HepG2 (cell line): Measurements from ENCODE around the gene DMKN. TPM values are rescaled to one million over a fixed set of nuclear protein-coding genes. Genes with fewer than 3 reads are reported as not detected.

Source experiments
- ASH2L ChIP-seq: fragments of 300-600, 200-600 bp; sonication (generic); IDR thresholded peaks from 2 replicates; pipeline ENCODE4 v1.7.0; 2017; ENCODE audit warnings: low read depth, mild to moderate bottlenecking, moderate library complexity, mixed read lengths, low read length; ENCODE audit not compliant: insufficient read length
- LCORL ChIP-seq, 2 experiments: fragments of 450-650 bp in 1 of 2; sonication (generic) in 1 of 2; formaldehyde crosslinking in 1 of 2; IDR thresholded peaks; 2 replicates each; pipeline versions ENCODE4 v1.5.0 to v1.6.1; 2017 to 2020; ENCODE audit warnings: antibody characterized with exemption in 1 of 2, missing genetic modification reagents in 1 of 2
- RARA ChIP-seq: IDR thresholded peaks from 2 replicates; pipeline ENCODE4 v1.6.1; 2016; ENCODE audit warnings: missing genetic modification reagents, missing compliant biosample characterization
- RCOR2 ChIP-seq: IDR thresholded peaks from 2 replicates; pipeline ENCODE4 v1.6.1; 2016; ENCODE audit warnings: missing biosample characterization, missing genetic modification reagents
- SMARCC2 ChIP-seq: fragments of 450-650 bp; IDR thresholded peaks from 2 replicates; pipeline ENCODE4 v1.6.1; 2017; ENCODE audit warnings: antibody characterized with exemption, mild to moderate bottlenecking
- SPEN ChIP-seq: sonication (generic); formaldehyde crosslinking; IDR thresholded peaks from 2 replicates; pipeline ENCODE4 v1.5.1; 2020; ENCODE audit warnings: low read depth, mild to moderate bottlenecking, missing genetic modification reagents
- STAG1 ChIP-seq: sonication (generic); formaldehyde crosslinking; IDR thresholded peaks from 2 replicates; pipeline ENCODE4 v1.4.0; 2020; ENCODE audit warnings: missing genetic modification reagents
- TMF1 ChIP-seq: sonication (generic); formaldehyde crosslinking; IDR thresholded peaks from 2 replicates; pipeline ENCODE4 v1.8.1; 2022; ENCODE audit warnings: low read depth, missing genetic modification reagents
- ZFYVE20 ChIP-seq: sonication (generic); formaldehyde crosslinking; IDR thresholded peaks from 2 replicates; pipeline ENCODE4 v1.8.0; 2023; ENCODE audit warnings: low read depth, mild to moderate bottlenecking, moderate library complexity, missing genetic modification reagents, borderline replicate concordance
- ZNF124 ChIP-seq: sonication (generic); formaldehyde crosslinking; IDR thresholded peaks from 2 replicates; pipeline ENCODE4 v1.4.0; 2020; ENCODE audit warnings: missing genetic modification reagents
- polyA plus RNA-seq, 8 experiments: library from polyadenylated mRNA; depleted of rRNA in 3 of 8; stranded (reverse) in 7 of 8; unstranded in 1 of 8; fragments of >200 nt; fragmentation: Illumina TruSeq in 4 of 8; extraction: Trizol in 4 of 8; gene quantifications; 2 replicates each; pipeline versions ENCODE4 v1.2.1 to v1.2.3, GENCODE V29; 2011 to 2016; ENCODE audit warnings: low read depth in 4 of 8, missing spikeins in 1 of 8, mixed read lengths in 1 of 8; ENCODE audit not compliant: insufficient read depth in 1 of 8
- total RNA-seq, 5 experiments: library from RNA; depleted of rRNA; stranded (reverse); fragments of >200 nt; fragmentation: Illumina TruSeq; extraction: Trizol; gene quantifications; 2 replicates each; pipeline ENCODE4 v1.2.3, GENCODE V29; 2016; ENCODE audit warnings: low read depth in 1 of 5
- TF ChIP-seq, protein P1 (sequence below): fragments of 450-650 bp; IDR thresholded peaks from 2 replicates; pipeline ENCODE4 v1.6.1; 2017; ENCODE audit warnings: mild to moderate bottlenecking
- TF ChIP-seq, protein P2 (sequence below): sonication (generic); formaldehyde crosslinking; IDR thresholded peaks from 2 replicates; pipeline ENCODE4 v1.4.0; 2020; ENCODE audit warnings: mild to moderate bottlenecking, missing genetic modification reagents, borderline replicate concordance
- TF ChIP-seq, protein P3 (sequence below): sonication (generic); formaldehyde crosslinking; IDR thresholded peaks from 2 replicates; pipeline ENCODE4 v1.4.0; 2020; ENCODE audit warnings: missing genetic modification reagents

Gene DMKN
- total and polyA plus RNA-seq, 2 of the 13 experiments (the other 11 are each of a cell fraction or from before 2014, with no cell fraction given) = 50.8 to 57.1 TPM

- TF ChIP-seq, protein P1, sequence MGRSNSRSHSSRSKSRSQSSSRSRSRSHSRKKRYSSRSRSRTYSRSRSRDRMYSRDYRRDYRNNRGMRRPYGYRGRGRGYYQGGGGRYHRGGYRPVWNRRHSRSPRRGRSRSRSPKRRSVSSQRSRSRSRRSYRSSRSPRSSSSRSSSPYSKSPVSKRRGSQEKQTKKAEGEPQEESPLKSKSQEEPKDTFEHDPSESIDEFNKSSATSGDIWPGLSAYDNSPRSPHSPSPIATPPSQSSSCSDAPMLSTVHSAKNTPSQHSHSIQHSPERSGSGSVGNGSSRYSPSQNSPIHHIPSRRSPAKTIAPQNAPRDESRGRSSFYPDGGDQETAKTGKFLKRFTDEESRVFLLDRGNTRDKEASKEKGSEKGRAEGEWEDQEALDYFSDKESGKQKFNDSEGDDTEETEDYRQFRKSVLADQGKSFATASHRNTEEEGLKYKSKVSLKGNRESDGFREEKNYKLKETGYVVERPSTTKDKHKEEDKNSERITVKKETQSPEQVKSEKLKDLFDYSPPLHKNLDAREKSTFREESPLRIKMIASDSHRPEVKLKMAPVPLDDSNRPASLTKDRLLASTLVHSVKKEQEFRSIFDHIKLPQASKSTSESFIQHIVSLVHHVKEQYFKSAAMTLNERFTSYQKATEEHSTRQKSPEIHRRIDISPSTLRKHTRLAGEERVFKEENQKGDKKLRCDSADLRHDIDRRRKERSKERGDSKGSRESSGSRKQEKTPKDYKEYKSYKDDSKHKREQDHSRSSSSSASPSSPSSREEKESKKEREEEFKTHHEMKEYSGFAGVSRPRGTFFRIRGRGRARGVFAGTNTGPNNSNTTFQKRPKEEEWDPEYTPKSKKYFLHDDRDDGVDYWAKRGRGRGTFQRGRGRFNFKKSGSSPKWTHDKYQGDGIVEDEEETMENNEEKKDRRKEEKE = no peak
- no peak for TF ChIP-seq ZFYVE20 (CRISPR knock-in tag)
- TF ChIP-seq, protein P2, sequence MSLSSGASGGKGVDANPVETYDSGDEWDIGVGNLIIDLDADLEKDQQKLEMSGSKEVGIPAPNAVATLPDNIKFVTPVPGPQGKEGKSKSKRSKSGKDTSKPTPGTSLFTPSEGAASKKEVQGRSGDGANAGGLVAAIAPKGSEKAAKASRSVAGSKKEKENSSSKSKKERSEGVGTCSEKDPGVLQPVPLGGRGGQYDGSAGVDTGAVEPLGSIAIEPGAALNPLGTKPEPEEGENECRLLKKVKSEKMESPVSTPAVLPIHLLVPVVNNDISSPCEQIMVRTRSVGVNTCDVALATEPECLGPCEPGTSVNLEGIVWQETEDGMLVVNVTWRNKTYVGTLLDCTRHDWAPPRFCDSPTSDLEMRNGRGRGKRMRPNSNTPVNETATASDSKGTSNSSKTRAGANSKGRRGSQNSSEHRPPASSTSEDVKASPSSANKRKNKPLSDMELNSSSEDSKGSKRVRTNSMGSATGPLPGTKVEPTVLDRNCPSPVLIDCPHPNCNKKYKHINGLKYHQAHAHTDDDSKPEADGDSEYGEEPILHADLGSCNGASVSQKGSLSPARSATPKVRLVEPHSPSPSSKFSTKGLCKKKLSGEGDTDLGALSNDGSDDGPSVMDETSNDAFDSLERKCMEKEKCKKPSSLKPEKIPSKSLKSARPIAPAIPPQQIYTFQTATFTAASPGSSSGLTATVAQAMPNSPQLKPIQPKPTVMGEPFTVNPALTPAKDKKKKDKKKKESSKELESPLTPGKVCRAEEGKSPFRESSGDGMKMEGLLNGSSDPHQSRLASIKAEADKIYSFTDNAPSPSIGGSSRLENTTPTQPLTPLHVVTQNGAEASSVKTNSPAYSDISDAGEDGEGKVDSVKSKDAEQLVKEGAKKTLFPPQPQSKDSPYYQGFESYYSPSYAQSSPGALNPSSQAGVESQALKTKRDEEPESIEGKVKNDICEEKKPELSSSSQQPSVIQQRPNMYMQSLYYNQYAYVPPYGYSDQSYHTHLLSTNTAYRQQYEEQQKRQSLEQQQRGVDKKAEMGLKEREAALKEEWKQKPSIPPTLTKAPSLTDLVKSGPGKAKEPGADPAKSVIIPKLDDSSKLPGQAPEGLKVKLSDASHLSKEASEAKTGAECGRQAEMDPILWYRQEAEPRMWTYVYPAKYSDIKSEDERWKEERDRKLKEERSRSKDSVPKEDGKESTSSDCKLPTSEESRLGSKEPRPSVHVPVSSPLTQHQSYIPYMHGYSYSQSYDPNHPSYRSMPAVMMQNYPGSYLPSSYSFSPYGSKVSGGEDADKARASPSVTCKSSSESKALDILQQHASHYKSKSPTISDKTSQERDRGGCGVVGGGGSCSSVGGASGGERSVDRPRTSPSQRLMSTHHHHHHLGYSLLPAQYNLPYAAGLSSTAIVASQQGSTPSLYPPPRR (CRISPR knock-in tag) = peak; percentile 79; the same call in 1 of the 2 replicates
- TF ChIP-seq SPEN (CRISPR knock-in tag) = peak; percentile 53; the same call in 1 of the 2 replicates
- peak; percentile 7; the same call in 1 of the 2 replicates for TF ChIP-seq STAG1 (CRISPR knock-in tag)
- peak; percentile 45; the same call in 1 of the 2 replicates for TF ChIP-seq RCOR2
- 0 out of 2 replicates have a peak, but pooled peaks have one; percentile 30 for TF ChIP-seq ZNF124 (CRISPR knock-in tag)
- TF ChIP-seq SMARCC2 = no peak
- no peak for TF ChIP-seq LCORL (IDR thresholded peaks at IDR 0.05)
- peak; percentile 90 for TF ChIP-seq LCORL (CRISPR knock-in tag; IDR thresholded peaks at IDR 0.05)
- peak; percentile 95 for TF ChIP-seq ASH2L
- peak; percentile 81 for TF ChIP-seq RARA (CRISPR knock-in tag)
- TF ChIP-seq TMF1 (CRISPR knock-in tag) = no peak
- TF ChIP-seq, protein P3, sequence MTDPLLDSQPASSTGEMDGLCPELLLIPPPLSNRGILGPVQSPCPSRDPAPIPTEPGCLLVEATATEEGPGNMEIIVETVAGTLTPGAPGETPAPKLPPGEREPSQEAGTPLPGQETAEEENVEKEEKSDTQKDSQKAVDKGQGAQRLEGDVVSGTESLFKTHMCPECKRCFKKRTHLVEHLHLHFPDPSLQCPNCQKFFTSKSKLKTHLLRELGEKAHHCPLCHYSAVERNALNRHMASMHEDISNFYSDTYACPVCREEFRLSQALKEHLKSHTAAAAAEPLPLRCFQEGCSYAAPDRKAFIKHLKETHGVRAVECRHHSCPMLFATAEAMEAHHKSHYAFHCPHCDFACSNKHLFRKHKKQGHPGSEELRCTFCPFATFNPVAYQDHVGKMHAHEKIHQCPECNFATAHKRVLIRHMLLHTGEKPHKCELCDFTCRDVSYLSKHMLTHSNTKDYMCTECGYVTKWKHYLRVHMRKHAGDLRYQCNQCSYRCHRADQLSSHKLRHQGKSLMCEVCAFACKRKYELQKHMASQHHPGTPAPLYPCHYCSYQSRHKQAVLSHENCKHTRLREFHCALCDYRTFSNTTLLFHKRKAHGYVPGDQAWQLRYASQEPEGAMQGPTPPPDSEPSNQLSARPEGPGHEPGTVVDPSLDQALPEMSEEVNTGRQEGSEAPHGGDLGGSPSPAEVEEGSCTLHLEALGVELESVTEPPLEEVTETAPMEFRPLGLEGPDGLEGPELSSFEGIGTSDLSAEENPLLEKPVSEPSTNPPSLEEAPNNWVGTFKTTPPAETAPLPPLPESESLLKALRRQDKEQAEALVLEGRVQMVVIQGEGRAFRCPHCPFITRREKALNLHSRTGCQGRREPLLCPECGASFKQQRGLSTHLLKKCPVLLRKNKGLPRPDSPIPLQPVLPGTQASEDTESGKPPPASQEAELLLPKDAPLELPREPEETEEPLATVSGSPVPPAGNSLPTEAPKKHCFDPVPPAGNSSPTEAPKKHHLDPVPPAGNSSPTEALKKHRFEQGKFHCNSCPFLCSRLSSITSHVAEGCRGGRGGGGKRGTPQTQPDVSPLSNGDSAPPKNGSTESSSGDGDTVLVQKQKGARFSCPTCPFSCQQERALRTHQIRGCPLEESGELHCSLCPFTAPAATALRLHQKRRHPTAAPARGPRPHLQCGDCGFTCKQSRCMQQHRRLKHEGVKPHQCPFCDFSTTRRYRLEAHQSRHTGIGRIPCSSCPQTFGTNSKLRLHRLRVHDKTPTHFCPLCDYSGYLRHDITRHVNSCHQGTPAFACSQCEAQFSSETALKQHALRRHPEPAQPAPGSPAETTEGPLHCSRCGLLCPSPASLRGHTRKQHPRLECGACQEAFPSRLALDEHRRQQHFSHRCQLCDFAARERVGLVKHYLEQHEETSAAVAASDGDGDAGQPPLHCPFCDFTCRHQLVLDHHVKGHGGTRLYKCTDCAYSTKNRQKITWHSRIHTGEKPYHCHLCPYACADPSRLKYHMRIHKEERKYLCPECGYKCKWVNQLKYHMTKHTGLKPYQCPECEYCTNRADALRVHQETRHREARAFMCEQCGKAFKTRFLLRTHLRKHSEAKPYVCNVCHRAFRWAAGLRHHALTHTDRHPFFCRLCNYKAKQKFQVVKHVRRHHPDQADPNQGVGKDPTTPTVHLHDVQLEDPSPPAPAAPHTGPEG (CRISPR knock-in tag) = no peak
Measured at GRCh38 chr19:35458731-35459391, 54.6 kb downstream of the DMKN start (continued).
